Prostate gland (tissue), 2 donors: ENCODE data around the gene TLR10. TPM values are rescaled to one million over a fixed set of nuclear protein-coding genes. Genes with fewer than 3 reads are reported as not detected.
A peak's percentile ranks its signal among the peaks of the same experiment; 100 is the strongest.

Experiments
- DNase-seq: peaks from one replicate; pipeline ENCODE4 v3.0.0-alpha.2; 2019; ENCODE audit warnings: low spot score
- H3K27ac ChIP-seq, 2 donors: fragments of 200-600 bp; sonication (generic); 2 replicates each; pipeline ENCODE4 v1.5.1; 2017 to 2019
- H3K27me3 ChIP-seq: fragments of 200-600 bp; sonication (generic); replicated peaks from 2 replicates; pipeline ENCODE4 v1.5.1; 2019; ENCODE audit not compliant: insufficient read depth
- H3K36me3 ChIP-seq, 2 donors: fragments of 200-600 bp; sonication (generic); 1 replicate in 1 of 2; 2 replicates in 1 of 2; pipeline versions ENCODE4 v1.5.1 to v1.8.1; 2017 to 2019
- H3K4me1 ChIP-seq: fragments of 200-600 bp; sonication (generic); replicated peaks from 2 replicates; pipeline ENCODE4 v1.5.1; 2019
- H3K4me3 ChIP-seq, 2 donors: fragments of 200-600 bp; sonication (generic); 2 replicates each; pipeline ENCODE4 v1.5.1; 2017 to 2019
- H3K9me3 ChIP-seq: fragments of 200-600 bp; sonication (generic); 2 replicates; pipeline ENCODE4 v1.5.1; 2017
- CTCF ChIP-seq, 4 experiments: fragments of 200-600 bp in 2 of 4; fragments of 450-650 bp in 2 of 4; sonication (generic) in 2 of 4; IDR thresholded peaks; 1 replicate in 3 of 4; 2 replicates in 1 of 4; pipeline ENCODE4 v1.5.1; 2016 to 2019; ENCODE audit warnings: antibody characterized with exemption in 4 of 4, mild to moderate bottlenecking in 2 of 4, moderate library complexity in 2 of 4
- POLR2A ChIP-seq: fragments of 450-650 bp; IDR thresholded peaks from one replicate; pipeline ENCODE4 v1.6.1; 2016; ENCODE audit warnings: antibody characterized with exemption, mild to moderate bottlenecking
- POLR2AphosphoS5 ChIP-seq: sonication (generic); formaldehyde crosslinking; IDR thresholded peaks from one replicate; pipeline ENCODE4 v1.6.1; 2017; ENCODE audit warnings: antibody characterized with exemption
- WGBS: methylation state at CpG from one replicate; pipeline ENCODE4 v1.1.5; 2018; 5-methylcytosine and 5-hydroxymethylcytosine counted together
- intact Hi-C: fragments of 100-400 bp; cut with DNase I; formaldehyde crosslinking; loops from one replicate; pipeline ENCODE4 v1.14.2; 2022
- total RNA-seq, 2 donors: library from RNA; depleted of rRNA; stranded (reverse); fragments of >200 nt; gene quantifications; one replicate each; pipeline ENCODE4 v1.1.0, GENCODE V29; 2016

Gene TLR10
- under 1 TPM; 0.14 to 0.68 TPM for total RNA-seq

GRCh38 chr4:38782452-38783108, at the start of gene TLR10:
TSS of gene TLR10 (minus strand) at chr4:38782990. CDS start at chr4:38775590, 7,400 bp downstream.
- peak; percentile 40 for DNase-seq
- no peaks in the 10 kb centered on the region for H3K27me3 ChIP-seq
- no peaks in the 10 kb centered on the region for H3K4me1 ChIP-seq
- no peaks in the 10 kb centered on the region for H3K9me3 ChIP-seq
- no peak within 1 kb of the TSS for H3K27ac ChIP-seq
- intact Hi-C loops, result loop anchor here (2.0 kb wide), 1 partner anchor 24 kb away; no protein-coding TSS in a partner anchor
- 39% methylated on average over 12 of the region's 12 CpGs for whole genome bisulfite sequencing
- no peak within 1 kb of the TSS for H3K4me3 ChIP-seq
- H3K36me3 ChIP-seq, result no peaks in the 10 kb centered on the region
- TF ChIP-seq CTCF (IDR thresholded peaks at IDR 0.05) (peak; percentile 53 to 76 (median 58)), POLR2AphosphoS5 (no peak)

GRCh38 chr4:38832206-38832605, 49.4 kb upstream of the TLR10 start:
- TF ChIP-seq POLR2A (no peak), CTCF (IDR thresholded peaks at IDR 0.05) (no peak)
- DNase-seq, result no peak
- intact Hi-C loops, result no loop called here
- H3K4me1 ChIP-seq, result no peaks in the 10 kb centered on the region
- H3K27me3 ChIP-seq, result no peaks in the 10 kb centered on the region
- no peaks in the 10 kb centered on the region for H3K36me3 ChIP-seq
- no peaks in the 10 kb centered on the region for H3K9me3 ChIP-seq
- no peak overlapping the region for H3K4me3 ChIP-seq
- 89% methylated on average over 1 of the region's 1 CpG for WGBS
- H3K27ac ChIP-seq, result no peak overlapping the region

DNA sequence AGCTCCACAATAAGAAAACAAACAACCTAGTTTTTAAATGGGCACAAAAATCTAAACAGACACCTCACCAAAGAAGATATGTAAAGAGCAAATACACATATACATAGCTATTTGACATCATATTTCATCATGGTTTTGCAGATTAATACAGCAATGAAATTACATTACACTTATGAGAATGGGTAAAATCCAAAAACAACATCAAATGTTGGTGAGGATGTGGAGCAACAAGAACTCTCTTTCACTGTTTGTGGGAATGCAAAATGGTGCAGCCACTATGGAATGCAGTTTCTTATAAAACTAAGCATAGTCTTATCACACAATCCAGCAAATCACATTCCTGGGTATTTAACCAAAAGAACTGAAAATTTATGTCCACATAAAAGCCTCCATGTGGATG, 48.9 kb upstream of the TLR10 start:
- H3K9me3 ChIP-seq, result no peaks in the 10 kb centered on the region
- intact Hi-C loops, result no loop called here
- DNase-seq, result no peak
- H3K36me3 ChIP-seq, result no peaks in the 10 kb centered on the region
- TF ChIP-seq CTCF (IDR thresholded peaks at IDR 0.05) (no peak), POLR2A (no peak), POLR2AphosphoS5 (no peak)
- H3K4me1 ChIP-seq, result no peaks in the 10 kb centered on the region
- no peaks in the 10 kb centered on the region for H3K27me3 ChIP-seq
- no peak overlapping the region for H3K4me3 ChIP-seq
- no peak overlapping the region for H3K27ac ChIP-seq

DNA sequence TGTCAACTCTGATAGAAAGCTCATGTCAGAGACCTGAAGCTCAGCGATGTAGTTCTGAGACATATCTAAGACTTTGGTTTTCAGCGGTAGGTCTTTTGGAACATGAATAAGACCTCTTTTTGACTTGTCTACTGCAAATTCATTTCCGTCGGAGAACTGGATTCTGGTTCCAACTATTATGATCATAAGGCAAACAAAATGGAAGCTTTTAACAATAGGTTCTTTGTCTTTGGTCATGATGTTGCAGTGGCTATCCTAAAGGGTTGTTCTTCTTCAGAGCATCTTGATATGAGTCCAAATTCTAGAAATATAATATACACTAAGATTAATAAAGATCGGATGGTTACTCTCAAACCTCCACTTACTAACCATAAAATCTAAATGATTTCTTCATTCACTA, 46.4 kb upstream of the TLR10 start:
- Histone ChIP-seq H3K27ac (no peak overlapping the region), H3K27me3 (no peaks in the 10 kb centered on the region), H3K4me1 (no peaks in the 10 kb centered on the region), H3K4me3 (no peak overlapping the region), H3K36me3 (no peaks in the 10 kb centered on the region), H3K9me3 (no peaks in the 10 kb centered on the region)
- TF ChIP-seq POLR2A, result no peak
- no peak for TF ChIP-seq CTCF (IDR thresholded peaks at IDR 0.05)
- no peak for TF ChIP-seq POLR2AphosphoS5
- WGBS, result 64% methylated on average over 5 of the region's 5 CpGs
- DNase-seq, result no peak
- intact Hi-C loops, result no loop called here

GRCh38 chr4:38823766-38824165, 41.0 kb upstream of the TLR10 start:
- Histone ChIP-seq H3K27ac (no peak overlapping the region), H3K9me3 (no peaks in the 10 kb centered on the region), H3K4me1 (no peaks in the 10 kb centered on the region), H3K4me3 (no peak overlapping the region), H3K27me3 (no peaks in the 10 kb centered on the region), H3K36me3 (no peaks in the 10 kb centered on the region)
- TF ChIP-seq POLR2A (no peak), CTCF (IDR thresholded peaks at IDR 0.05) (no peak), POLR2AphosphoS5 (no peak)
- DNase-seq, result no peak
- intact Hi-C loops, result no loop called here
- WGBS, result 93% methylated on average over 27 of the region's 27 CpGs
